IPS-18a (cell line): ENCODE measurements around the gene PTPRM.

Experiments used
- H3K27ac ChIP-seq: one replicate; pipeline ENCODE4 v1.5.1; 2013; ENCODE audit warnings: low read length
- H3K27me3 ChIP-seq: one replicate; pipeline ENCODE4 v1.6.1; 2013; ENCODE audit warnings: mild to moderate bottlenecking, low read length; ENCODE audit not compliant: control insufficient read depth, insufficient read depth
- H3K36me3 ChIP-seq: one replicate; pipeline ENCODE4 v1.6.1; 2013; ENCODE audit warnings: low read depth, low read length; ENCODE audit not compliant: control insufficient read depth
- H3K4me1 ChIP-seq: one replicate; pipeline ENCODE4 v1.6.1; 2013; ENCODE audit warnings: low read depth, low read length; ENCODE audit not compliant: control insufficient read depth
- H3K4me3 ChIP-seq: one replicate; pipeline ENCODE4 v1.5.1; 2013; ENCODE audit warnings: low read length
- H3K9ac ChIP-seq: one replicate; pipeline ENCODE4 v1.6.1; 2013; ENCODE audit warnings: mild to moderate bottlenecking, low read length, moderate library complexity
- H3K9me3 ChIP-seq: one replicate; pipeline ENCODE4 v1.6.1; 2013; ENCODE audit warnings: low read depth, low read length; ENCODE audit not compliant: control insufficient read depth

PTPRM gene

DNA sequence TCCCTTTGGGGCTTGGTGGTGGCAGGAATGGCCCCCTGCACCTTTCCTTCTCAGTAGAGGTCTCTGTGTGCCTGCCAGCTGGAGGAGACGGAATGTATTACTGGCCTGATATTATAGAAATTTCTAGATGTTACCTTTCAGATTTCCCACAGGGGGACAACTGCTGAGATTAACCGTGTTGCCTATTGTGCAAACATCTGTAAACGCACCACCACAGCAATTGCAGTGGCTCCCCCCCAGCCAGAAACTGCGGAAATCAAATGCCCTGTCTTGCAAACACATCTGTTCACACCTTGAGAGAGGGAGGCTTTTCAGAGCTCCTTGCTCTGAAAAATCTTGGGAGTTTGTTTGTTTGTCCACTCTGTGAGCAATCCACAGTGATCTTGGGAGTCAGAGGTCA, 772.1 kb downstream of the PTPRM start:
- Histone ChIP-seq H3K36me3 (no peaks in the 10 kb centered on the region), H3K27me3 (no peaks in the 10 kb centered on the region), H3K4me1 (no peaks in the 10 kb centered on the region), H3K27ac (no peak overlapping the region), H3K9ac (no peak overlapping the region), H3K4me3 (no peak overlapping the region), H3K9me3 (no peaks in the 10 kb centered on the region)

DNA sequence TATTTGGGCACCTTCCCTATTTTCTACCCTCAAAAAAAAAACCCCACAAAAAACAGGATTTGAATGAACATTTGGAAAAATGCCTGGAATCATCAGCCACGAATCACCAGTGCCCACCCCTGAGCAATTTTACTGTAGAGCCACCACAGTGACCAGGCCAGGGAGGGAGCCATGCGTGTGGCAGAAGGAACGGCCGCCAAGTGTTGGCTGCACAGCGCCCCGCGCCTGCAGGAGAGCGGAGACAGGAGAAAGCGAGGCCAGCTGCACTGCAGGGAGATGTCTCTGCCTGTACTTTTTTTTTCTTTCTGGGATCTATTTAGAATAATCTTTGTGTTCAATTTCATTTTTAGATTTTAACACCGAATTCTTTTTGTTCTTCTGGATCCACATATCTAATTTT, 772.8 kb downstream of the PTPRM start:
- Histone ChIP-seq H3K9ac (no peak overlapping the region), H3K4me1 (no peaks in the 10 kb centered on the region), H3K27ac (no peak overlapping the region), H3K9me3 (no peaks in the 10 kb centered on the region), H3K36me3 (no peaks in the 10 kb centered on the region), H3K4me3 (no peak overlapping the region), H3K27me3 (no peaks in the 10 kb centered on the region)

DNA sequence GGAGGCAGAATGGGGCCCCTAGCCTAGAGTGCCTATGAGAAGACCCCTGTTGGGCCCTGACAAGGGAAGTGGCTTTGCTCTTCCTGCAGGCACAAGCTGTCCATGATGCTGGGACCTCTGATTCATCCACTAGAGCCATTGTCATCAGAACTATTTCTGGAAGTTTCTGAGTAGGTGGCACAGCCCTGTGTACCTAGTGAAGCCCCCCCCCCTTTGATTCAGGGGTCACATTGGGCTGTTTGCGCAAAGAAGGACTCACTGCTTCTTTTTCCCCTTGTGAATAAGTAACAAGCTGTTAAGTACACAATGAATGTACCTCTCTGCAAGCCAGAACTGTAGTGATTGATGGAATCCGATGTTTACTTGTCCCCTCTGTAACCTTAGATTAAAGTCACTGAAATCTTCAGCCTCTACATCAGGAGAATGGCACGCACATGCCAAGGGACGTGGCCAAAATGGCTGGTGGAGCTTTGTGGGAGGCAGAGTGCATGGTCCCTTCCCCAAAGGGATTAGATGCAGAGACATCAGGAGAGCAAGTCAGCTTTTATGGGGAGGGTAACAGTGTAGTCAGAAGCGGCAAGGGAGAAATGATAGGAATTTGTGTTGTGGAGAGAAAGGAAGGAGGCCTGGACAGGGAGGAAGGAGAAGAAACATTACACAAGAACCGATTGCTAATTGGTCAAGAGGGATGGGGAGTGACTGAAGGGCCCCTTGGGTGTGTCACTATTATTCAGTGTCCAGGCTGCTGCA, 774.5 kb downstream of the PTPRM start:
- no peak overlapping the region for H3K4me3 ChIP-seq
- H3K9me3 ChIP-seq, result no peaks in the 10 kb centered on the region
- no peaks in the 10 kb centered on the region for H3K4me1 ChIP-seq
- H3K36me3 ChIP-seq, result no peaks in the 10 kb centered on the region
- no peak overlapping the region for H3K27ac ChIP-seq
- H3K27me3 ChIP-seq, result no peaks in the 10 kb centered on the region
- no peak overlapping the region for H3K9ac ChIP-seq

DNA sequence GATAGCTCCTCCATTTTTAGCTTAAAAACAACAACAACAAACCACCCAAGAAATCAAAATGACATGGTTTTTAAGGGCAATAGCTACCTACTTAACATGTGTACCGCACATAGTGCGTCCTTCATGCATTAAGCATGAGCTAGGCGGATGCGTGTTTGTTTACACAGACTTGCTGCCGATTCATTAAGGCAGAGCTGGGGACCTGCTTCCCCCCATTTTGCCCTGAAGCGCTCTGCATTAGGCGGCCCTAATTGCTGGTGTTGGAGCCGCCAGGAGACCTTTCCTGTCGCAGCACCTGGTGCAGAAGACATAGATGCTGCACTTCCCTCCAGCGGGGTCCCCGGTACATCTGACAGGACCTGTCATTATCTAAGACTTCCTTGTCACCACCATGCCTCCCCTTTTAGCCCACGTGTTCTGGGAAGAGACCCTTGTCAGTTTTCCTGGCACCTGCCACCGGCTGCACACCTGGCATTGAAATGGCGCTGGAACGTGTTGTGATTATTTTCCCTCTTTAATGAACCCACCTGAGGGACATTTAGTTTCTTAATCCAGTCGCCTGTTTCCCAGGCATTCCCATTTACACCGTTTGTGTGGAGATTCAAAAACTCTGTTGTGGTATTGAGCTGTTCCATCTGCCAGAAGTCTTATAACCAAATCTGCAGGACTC, 781.1 kb downstream of the PTPRM start:
- no peaks in the 10 kb centered on the region for H3K9me3 ChIP-seq
- H3K36me3 ChIP-seq, result no peaks in the 10 kb centered on the region
- H3K4me1 ChIP-seq, result no peaks in the 10 kb centered on the region
- H3K27ac ChIP-seq, result no peak overlapping the region
- H3K9ac ChIP-seq, result no peak overlapping the region
- H3K27me3 ChIP-seq, result no peaks in the 10 kb centered on the region
- no peak overlapping the region for H3K4me3 ChIP-seq

DNA sequence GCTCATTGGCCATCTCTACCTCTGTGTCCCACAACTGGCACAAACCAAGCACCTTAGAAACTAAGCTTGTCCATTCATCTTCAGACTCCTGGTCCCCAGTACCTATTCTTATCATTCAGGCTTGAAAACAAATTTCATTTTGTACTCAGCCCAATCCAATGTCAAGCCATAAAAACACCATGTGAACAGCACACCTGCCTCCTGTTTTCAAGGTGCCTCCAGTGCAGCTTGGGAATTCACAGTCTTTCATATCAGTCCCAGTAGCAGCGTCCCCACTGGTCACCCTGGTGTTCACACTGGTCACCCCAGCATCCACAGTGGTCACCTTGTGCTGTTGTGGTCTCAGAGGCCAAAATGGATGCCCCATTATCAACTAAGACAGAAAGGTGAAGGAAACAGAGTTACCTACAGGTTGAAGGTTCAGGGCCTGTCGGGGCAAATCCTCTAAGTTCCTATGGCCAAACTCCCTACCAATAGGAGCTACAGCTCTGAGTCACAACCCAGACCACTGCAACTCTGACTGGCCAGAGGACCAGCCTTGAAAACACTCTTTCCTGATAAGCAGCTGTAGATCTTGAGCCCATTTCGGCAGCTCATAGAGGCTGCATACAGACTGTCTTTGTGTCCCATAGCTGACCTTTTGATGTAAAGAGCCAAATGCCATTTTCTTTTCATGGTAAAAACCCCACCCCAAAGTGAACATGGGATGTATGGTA, 782.6 kb downstream of the PTPRM start:
- Histone ChIP-seq H3K9me3 (no peaks in the 10 kb centered on the region), H3K27ac (no peak overlapping the region), H3K9ac (no peak overlapping the region), H3K36me3 (no peaks in the 10 kb centered on the region), H3K4me3 (no peak overlapping the region), H3K4me1 (no peaks in the 10 kb centered on the region), H3K27me3 (no peaks in the 10 kb centered on the region)

DNA sequence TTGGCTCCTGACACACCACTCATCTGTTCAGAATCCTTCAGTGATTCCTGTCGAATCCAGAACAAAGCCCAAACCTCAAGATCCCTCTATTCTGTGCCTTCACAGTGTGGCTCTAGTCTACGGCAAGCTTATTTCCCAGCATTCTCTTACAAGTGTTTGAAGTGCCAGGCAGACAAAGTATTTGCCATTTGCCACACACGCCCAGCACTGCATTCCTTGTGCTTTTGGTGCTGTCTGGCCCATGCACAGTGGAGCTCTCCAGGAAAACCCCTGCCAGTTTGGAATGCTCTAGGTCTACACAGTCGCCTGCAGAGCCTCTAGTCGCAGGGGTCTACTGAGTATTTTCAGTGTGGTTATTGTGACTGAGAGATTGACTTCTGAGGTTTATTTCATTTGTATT, 783.5 kb downstream of the PTPRM start:
- Histone ChIP-seq H3K27ac (no peak overlapping the region), H3K27me3 (no peaks in the 10 kb centered on the region), H3K9me3 (no peaks in the 10 kb centered on the region), H3K36me3 (no peaks in the 10 kb centered on the region), H3K9ac (no peak overlapping the region), H3K4me1 (no peaks in the 10 kb centered on the region), H3K4me3 (no peak overlapping the region)

DNA sequence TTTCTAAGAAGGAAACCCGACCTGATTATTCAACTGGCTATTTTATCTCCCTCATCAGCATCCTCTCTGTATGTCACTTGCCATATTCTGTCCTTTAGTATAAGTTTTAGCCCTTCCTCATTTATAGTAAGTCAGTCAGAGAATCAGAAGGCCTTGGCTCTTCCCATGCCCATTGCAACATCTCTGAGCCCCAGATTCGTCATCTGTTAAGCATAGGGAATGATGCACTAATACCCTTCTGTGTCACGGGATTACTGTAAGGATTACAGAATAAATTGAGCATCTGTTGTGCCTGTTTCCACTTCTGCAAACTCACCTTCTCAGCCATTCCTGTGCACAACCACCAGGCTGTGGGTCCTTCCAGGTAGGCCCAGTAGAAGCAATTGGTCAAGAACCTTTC, 784.0 kb downstream of the PTPRM start:
- H3K27ac ChIP-seq, result no peak overlapping the region
- no peak overlapping the region for H3K9ac ChIP-seq
- H3K27me3 ChIP-seq, result no peaks in the 10 kb centered on the region
- peaks cover under 1% of the 10 kb centered on the region for H3K4me1 ChIP-seq
- H3K9me3 ChIP-seq, result no peaks in the 10 kb centered on the region
- no peak overlapping the region for H3K4me3 ChIP-seq
- no peaks in the 10 kb centered on the region for H3K36me3 ChIP-seq

DNA sequence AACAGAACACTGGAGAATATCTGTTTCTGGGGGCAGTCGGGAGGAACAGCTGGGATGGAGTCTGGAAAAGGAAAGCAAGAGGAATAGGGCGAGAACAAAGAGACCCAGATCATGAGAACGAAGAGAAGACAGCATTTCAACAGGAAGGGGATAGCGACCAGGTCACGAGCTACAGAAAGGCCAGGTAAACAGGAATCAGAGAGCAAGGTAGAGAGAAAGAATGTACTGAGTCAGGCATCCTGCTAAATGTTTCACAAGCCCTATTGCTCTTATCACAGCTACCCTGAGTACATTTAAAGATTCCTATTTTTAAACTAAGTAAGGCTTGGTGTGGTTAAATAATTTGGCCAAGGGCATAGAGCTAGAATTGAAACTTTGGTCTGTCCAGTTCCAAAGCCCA, 787.2 kb downstream of the PTPRM start:
- no peaks in the 10 kb centered on the region for H3K36me3 ChIP-seq
- H3K27me3 ChIP-seq, result no peaks in the 10 kb centered on the region
- H3K4me3 ChIP-seq, result no peak overlapping the region
- H3K9ac ChIP-seq, result no peak overlapping the region
- no peaks in the 10 kb centered on the region for H3K9me3 ChIP-seq
- H3K4me1 ChIP-seq, result peaks cover 30% of the 10 kb centered on the region
- H3K27ac ChIP-seq, result no peak overlapping the region

DNA sequence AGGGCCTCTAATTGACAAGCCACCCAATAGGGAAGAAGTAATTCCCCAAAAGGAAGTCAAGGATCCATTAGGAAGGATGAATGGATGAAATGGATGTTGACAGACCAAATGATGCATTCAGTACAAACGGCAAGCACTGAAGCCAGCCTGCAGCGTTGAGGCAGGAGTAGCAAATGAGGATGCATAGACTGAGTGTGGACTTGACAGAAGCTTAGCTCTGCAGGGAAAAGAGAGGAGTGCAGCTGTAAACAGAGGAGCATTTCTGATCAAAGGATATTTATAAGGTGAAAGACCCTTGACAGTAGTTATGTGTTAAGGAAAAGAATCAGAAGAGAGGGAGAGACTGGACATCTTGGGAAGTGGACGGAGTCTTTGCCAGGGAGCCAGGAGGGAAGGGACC, 788.9 kb downstream of the PTPRM start:
- no peaks in the 10 kb centered on the region for H3K9me3 ChIP-seq
- no peaks in the 10 kb centered on the region for H3K36me3 ChIP-seq
- H3K4me1 ChIP-seq, result peaks cover 41% of the 10 kb centered on the region
- no peaks in the 10 kb centered on the region for H3K27me3 ChIP-seq
- H3K9ac ChIP-seq, result no peak overlapping the region
- no peak overlapping the region for H3K27ac ChIP-seq
- H3K4me3 ChIP-seq, result no peak overlapping the region

DNA sequence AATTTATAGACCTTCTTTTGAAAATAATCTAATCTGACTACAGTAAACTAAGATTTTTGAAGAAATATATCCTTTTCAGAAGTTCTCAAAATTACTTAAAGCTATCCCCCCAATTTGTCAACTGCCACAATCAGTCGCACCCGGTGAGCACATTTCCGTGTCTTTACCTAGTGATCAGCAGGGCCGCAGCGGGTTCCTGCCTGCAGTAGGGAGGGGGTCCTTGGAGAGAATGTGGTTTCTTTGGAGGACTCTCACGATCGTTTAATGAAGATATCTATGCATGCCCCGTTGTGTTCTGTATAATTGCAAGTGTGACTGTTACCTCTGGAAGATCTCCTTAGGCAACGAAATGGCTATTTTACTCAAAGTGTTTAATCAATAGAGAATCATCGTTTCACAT, 790.2 kb downstream of the PTPRM start:
- H3K36me3 ChIP-seq, result no peaks in the 10 kb centered on the region
- H3K9me3 ChIP-seq, result no peaks in the 10 kb centered on the region
- H3K27ac ChIP-seq, result no peak overlapping the region
- peaks cover 47% of the 10 kb centered on the region for H3K4me1 ChIP-seq
- no peak overlapping the region for H3K9ac ChIP-seq
- no peaks in the 10 kb centered on the region for H3K27me3 ChIP-seq
- H3K4me3 ChIP-seq, result no peak overlapping the region

DNA sequence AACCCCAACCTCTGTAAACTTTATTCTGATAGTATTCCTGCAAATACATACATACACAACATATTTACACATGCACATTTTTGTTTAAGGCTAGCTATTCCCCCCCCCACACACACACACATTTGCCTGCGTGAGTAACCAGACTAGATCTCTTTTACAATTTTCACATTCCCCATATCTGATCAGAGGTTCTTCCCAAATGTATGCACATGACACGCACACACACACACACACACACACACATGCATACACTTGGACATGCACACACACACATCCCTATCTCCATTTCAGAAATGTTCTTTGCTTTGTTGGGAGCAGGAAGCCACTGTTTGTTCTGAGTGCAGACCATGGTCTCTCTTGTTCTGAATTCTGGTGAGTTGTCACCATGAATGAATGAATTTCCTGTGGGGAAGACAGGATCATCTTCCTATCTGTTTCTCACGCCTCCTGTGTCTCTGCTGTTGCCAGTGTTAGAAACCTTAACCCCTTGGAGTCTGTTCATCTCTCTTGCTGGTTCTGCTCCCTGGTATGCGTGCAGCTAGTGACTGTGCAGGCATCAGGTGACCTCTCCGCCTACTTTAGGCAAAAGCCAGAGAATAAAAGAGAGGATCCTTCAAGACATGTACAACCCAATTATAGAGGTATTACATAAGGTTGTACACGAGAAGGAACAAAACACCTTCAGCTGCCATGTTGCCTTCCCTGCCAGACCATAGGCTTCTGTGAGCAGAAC, 791.1 kb downstream of the PTPRM start:
- Histone ChIP-seq H3K9me3 (no peaks in the 10 kb centered on the region), H3K4me1 (peaks cover 50% of the 10 kb centered on the region), H3K4me3 (no peak overlapping the region), H3K36me3 (no peaks in the 10 kb centered on the region), H3K27ac (no peak overlapping the region), H3K27me3 (no peaks in the 10 kb centered on the region), H3K9ac (no peak overlapping the region)
